DMS53 treated with DMSO at 0.1 percent for 48 hours (cell line): ENCODE measurements around the gene LGR5.

ENCODE experiments used
- DNase-seq: peaks from one replicate; lab custom pipeline; 2025; ENCODE audit not compliant: unreplicated experiment; lab: John Stamatoyannopoulos, UW

The LGR5 gene

GRCh38 chr12:71439613-71440344 is at the start of gene LGR5:
TSS of gene LGR5 (plus strand) at chr12:71439798. CDS start at chr12:71440081, 283 bp downstream.
- peak; percentile 31 for DNase-seq

GRCh38 chr12:71392521-71393145 is 47.0 kb upstream of the LGR5 start:
- peak; percentile 89 for DNase-seq

- DNase-seq, result no peak
Measured at GRCh38 chr12:71393625-71394024, 46.0 kb upstream of the LGR5 start.

- no peak for DNase-seq
Measured at GRCh38 chr12:71397433-71397954, 42.1 kb upstream of the LGR5 start.

GRCh38 chr12:71399197-71399596 is 40.4 kb upstream of the LGR5 start:
- DNase-seq, result no peak

GRCh38 chr12:71400481-71400880 is 39.1 kb upstream of the LGR5 start:
- DNase-seq, result no peak

- DNase-seq, result no peak
Measured at GRCh38 chr12:71405884-71406283, 33.7 kb upstream of the LGR5 start.

GRCh38 chr12:71407732-71408131 is 31.9 kb upstream of the LGR5 start:
- DNase-seq, result no peak

- no peak for DNase-seq
Measured at GRCh38 chr12:71410844-71411243, 28.8 kb upstream of the LGR5 start.

- DNase-seq, result peak; percentile 14
Measured at GRCh38 chr12:71411635-71412034, 28.0 kb upstream of the LGR5 start.

GRCh38 chr12:71415336-71416231 is 24.0 kb upstream of the LGR5 start:
- DNase-seq, result peak; percentile 82

- DNase-seq, result no peak
Measured at GRCh38 chr12:71417181-71417580, 22.4 kb upstream of the LGR5 start.

GRCh38 chr12:71420775-71421406 is 18.7 kb upstream of the LGR5 start:
- DNase-seq, result no peak

GRCh38 chr12:71425568-71426299 is 13.9 kb upstream of the LGR5 start:
- no peak for DNase-seq

GRCh38 chr12:71426300-71427047 is 13.1 kb upstream of the LGR5 start:
- no peak for DNase-seq

GRCh38 chr12:71430756-71431155 is 8.8 kb upstream of the LGR5 start:
- peak; percentile 27 for DNase-seq

- no peak for DNase-seq
Measured at GRCh38 chr12:71431991-71432390, 7.6 kb upstream of the LGR5 start.

- DNase-seq, result no peak
Measured at GRCh38 chr12:71432936-71433335, 6.7 kb upstream of the LGR5 start.

- no peak for DNase-seq
Measured at GRCh38 chr12:71436696-71437095, 2.9 kb upstream of the LGR5 start.
